ENCODE measurements around the gene IL19. TPM values are rescaled to one million over a fixed set of nuclear protein-coding genes. Genes with fewer than 3 reads are reported as not detected.

Gene IL19
- total and polyA plus RNA-seq, 2 donors from 2014 or later = 0.41 to 3.6 TPM

GRCh38 chr1:206843626-206844025 lies 73.1 kb downstream of the IL19 start:
- Histone ChIP-seq H3K27ac (ENCODE audit: low read depth in 2 of 2, low read length in 2 of 2) (no peak overlapping the region), H3K9me3 (ENCODE audit: control insufficient read depth in 2 of 3, insufficient read depth in 1 of 3, low read length in 3 of 3) (no peaks in the 10 kb centered on the region), H3K9ac (ENCODE audit: low read length in 3 of 3) (no peak overlapping the region), H3K4me1 (ENCODE audit: control insufficient read depth in 2 of 3, insufficient read depth in 2 of 3, low read depth in 1 of 3, low read length in 3 of 3) (no peaks in the 10 kb centered on the region), H3K4me3 (ENCODE audit: low read length in 3 of 3) (no peak overlapping the region), H3K27me3 (ENCODE audit: control insufficient read depth, insufficient read depth, low read length) (no peaks in the 10 kb centered on the region), H3K36me3 (ENCODE audit: control insufficient read depth in 2 of 3, insufficient read depth in 3 of 3, low read length in 3 of 3) (no peaks in the 10 kb centered on the region)
- DNase-seq (no peak), FAIRE-seq (no peak)
- intact Hi-C loops (cut with DNase I) = no loop called here
- no peak for TF ChIP-seq CTCF (IDR thresholded peaks at IDR 0.05; ENCODE audit: borderline replicate concordance, extremely low read depth, insufficient read depth)

GRCh38 chr1:206846487-206846886 lies 75.9 kb downstream of the IL19 start:
- no peaks in the 10 kb centered on the region for H3K9me3 ChIP-seq (ENCODE audit: control insufficient read depth in 2 of 3, insufficient read depth in 1 of 3, low read length in 3 of 3)
- intact Hi-C loops (cut with DNase I) = no loop called here
- no peak for DNase-seq
- TF ChIP-seq CTCF (IDR thresholded peaks at IDR 0.05; ENCODE audit: borderline replicate concordance, extremely low read depth, insufficient read depth) = no peak
- no peak overlapping the region for H3K27ac ChIP-seq (ENCODE audit: low read depth in 2 of 2, low read length in 2 of 2)
- H3K36me3 ChIP-seq (ENCODE audit: control insufficient read depth in 2 of 3, insufficient read depth in 3 of 3, low read length in 3 of 3) = no peaks in the 10 kb centered on the region
- H3K9ac ChIP-seq (ENCODE audit: low read length in 3 of 3) = no peak overlapping the region
- no peak overlapping the region for H3K4me3 ChIP-seq (ENCODE audit: low read length in 3 of 3)
- no peaks in the 10 kb centered on the region for H3K27me3 ChIP-seq (ENCODE audit: control insufficient read depth, insufficient read depth, low read length)
- FAIRE-seq = no peak
- no peaks in the 10 kb centered on the region for H3K4me1 ChIP-seq (ENCODE audit: control insufficient read depth in 2 of 3, insufficient read depth in 2 of 3, low read depth in 1 of 3, low read length in 3 of 3)

DNA sequence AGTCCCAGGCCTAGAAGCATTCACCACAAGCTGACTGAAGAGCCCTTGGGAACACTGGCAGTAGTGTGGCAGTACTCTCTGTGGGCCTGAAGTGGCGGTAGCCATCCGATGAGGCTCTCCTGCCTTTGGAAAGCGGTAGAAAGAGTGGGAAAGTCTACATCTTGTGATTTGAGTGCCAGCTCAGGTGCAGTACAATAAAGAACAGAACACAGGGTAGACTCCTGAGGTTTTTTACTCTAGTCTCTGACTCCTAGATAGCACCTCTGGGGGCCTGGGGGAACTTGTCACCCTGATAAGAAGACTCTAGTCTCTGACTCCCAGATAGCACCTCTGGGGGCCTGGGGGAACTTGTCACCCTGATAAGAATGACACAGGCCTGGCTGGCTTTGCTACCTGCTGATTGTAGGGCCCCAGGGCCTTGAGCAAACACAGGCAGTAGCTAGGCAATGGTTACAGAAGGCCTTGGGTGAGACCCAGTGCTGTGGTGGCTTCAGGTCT lies 76.8 kb downstream of the IL19 start:
- TF ChIP-seq CTCF (IDR thresholded peaks at IDR 0.05; ENCODE audit: borderline replicate concordance, extremely low read depth, insufficient read depth) = no peak
- Histone ChIP-seq H3K27me3 (ENCODE audit: control insufficient read depth, insufficient read depth, low read length) (no peaks in the 10 kb centered on the region), H3K27ac (ENCODE audit: low read depth in 2 of 2, low read length in 2 of 2) (no peak overlapping the region), H3K4me1 (ENCODE audit: control insufficient read depth in 2 of 3, insufficient read depth in 2 of 3, low read depth in 1 of 3, low read length in 3 of 3) (no peaks in the 10 kb centered on the region), H3K4me3 (ENCODE audit: low read length in 3 of 3) (no peak overlapping the region), H3K9ac (ENCODE audit: low read length in 3 of 3) (no peak overlapping the region), H3K9me3 (ENCODE audit: control insufficient read depth in 2 of 3, insufficient read depth in 1 of 3, low read length in 3 of 3) (no peaks in the 10 kb centered on the region), H3K36me3 (ENCODE audit: control insufficient read depth in 2 of 3, insufficient read depth in 3 of 3, low read length in 3 of 3) (no peaks in the 10 kb centered on the region)
- FAIRE-seq (no peak), DNase-seq (no peak)
- intact Hi-C loops (cut with DNase I) = no loop called here

DNA sequence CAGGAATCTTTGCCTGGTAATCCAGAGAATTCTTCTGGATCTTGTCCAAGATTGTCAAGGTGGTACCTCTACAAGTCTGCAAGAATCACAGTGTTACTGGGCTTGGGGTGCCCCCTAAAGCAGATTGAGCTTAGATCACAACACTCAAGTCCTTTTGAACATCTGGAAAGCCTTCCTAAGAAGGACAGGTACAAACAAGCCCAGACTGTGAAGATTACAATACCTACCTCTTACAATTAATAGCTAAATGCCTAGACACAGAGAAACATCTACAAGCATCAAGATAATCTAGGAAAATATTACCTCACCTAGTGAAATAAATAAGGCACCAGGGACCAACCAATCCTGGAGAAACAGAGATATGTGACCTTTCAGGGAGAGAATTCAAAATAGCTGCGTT lies 77.4 kb downstream of the IL19 start:
- Histone ChIP-seq H3K27me3 (ENCODE audit: control insufficient read depth, insufficient read depth, low read length) (no peaks in the 10 kb centered on the region), H3K4me3 (ENCODE audit: low read length in 3 of 3) (no peak overlapping the region), H3K27ac (ENCODE audit: low read depth in 2 of 2, low read length in 2 of 2) (no peak overlapping the region), H3K9ac (ENCODE audit: low read length in 3 of 3) (no peak overlapping the region), H3K36me3 (ENCODE audit: control insufficient read depth in 2 of 3, insufficient read depth in 3 of 3, low read length in 3 of 3) (no peaks in the 10 kb centered on the region), H3K4me1 (ENCODE audit: control insufficient read depth in 2 of 3, insufficient read depth in 2 of 3, low read depth in 1 of 3, low read length in 3 of 3) (no peaks in the 10 kb centered on the region), H3K9me3 (ENCODE audit: control insufficient read depth in 2 of 3, insufficient read depth in 1 of 3, low read length in 3 of 3) (no peaks in the 10 kb centered on the region)
- TF ChIP-seq CTCF (IDR thresholded peaks at IDR 0.05; ENCODE audit: borderline replicate concordance, extremely low read depth, insufficient read depth) = no peak
- FAIRE-seq (no peak), DNase-seq (no peak)
- intact Hi-C loops (cut with DNase I) = no loop called here
